ENCODE results near the gene RIPOR3. TPM values are rescaled to one million over a fixed set of nuclear protein-coding genes. Genes with fewer than 3 reads are reported as not detected.
A peak's percentile ranks its signal among the peaks of the same experiment; 100 is the strongest.

RIPOR3 gene
- total RNA-seq, 4 donors from 2014 or later: 8.2 to 51.2 (median 20.5) TPM

DNA sequence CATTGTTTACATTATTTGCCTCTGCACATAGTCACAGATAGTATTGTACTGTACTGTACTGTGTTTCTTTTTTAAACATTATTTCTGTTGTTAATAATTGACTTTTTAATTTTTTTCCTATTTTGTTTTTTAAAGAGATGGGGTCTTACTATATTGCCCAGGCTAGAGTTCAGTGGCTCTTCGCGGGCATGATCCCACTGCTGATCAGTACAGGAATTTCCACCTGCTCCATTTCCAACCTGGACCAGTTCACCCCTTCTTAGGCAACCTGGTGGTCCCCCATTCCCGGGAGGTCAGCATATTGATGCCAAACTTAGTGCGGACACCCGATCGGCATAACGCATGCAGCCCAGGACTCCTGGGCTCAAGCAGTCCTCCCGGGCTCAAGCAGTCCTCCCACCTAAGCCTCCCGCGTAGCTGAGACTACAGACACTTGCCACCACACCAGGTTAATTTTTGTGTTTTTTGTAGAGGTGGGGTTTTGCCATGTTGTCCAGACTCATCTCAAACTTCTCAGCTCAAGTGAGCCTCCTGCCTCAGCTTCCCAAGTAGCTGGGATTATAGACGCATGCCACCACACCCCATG, 133.7 kb downstream of the RIPOR3 start:
- no peaks in the 10 kb centered on the region for H3K9me3 ChIP-seq
- H3K27ac ChIP-seq: no peak overlapping the region
- DNase-seq: no peak
- no peaks in the 10 kb centered on the region for H3K27me3 ChIP-seq
- H3K36me3 ChIP-seq: peaks cover 0 to 12% (median 0%) of the 10 kb centered on the region in 3 donors
- TF ChIP-seq, protein P1, sequence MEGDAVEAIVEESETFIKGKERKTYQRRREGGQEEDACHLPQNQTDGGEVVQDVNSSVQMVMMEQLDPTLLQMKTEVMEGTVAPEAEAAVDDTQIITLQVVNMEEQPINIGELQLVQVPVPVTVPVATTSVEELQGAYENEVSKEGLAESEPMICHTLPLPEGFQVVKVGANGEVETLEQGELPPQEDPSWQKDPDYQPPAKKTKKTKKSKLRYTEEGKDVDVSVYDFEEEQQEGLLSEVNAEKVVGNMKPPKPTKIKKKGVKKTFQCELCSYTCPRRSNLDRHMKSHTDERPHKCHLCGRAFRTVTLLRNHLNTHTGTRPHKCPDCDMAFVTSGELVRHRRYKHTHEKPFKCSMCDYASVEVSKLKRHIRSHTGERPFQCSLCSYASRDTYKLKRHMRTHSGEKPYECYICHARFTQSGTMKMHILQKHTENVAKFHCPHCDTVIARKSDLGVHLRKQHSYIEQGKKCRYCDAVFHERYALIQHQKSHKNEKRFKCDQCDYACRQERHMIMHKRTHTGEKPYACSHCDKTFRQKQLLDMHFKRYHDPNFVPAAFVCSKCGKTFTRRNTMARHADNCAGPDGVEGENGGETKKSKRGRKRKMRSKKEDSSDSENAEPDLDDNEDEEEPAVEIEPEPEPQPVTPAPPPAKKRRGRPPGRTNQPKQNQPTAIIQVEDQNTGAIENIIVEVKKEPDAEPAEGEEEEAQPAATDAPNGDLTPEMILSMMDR (IDR thresholded peaks at IDR 0.05): no peak
- no peak for TF ChIP-seq POLR2A (IDR thresholded peaks at IDR 0.05)
- no peak overlapping the region for H3K4me3 ChIP-seq
- peaks cover 0 to 3% (median 0%) of the 10 kb centered on the region in 4 donors for H3K4me1 ChIP-seq

GRCh38 chr20:50555662-50556061, 135.7 kb downstream of the RIPOR3 start:
- Histone ChIP-seq H3K9me3 (no peaks in the 10 kb centered on the region), H3K36me3 (no peaks in the 10 kb centered on the region), H3K4me3 (no peak overlapping the region), H3K27me3 (no peaks in the 10 kb centered on the region), H3K4me1 (peaks cover 0 to 3% (median 0%) of the 10 kb centered on the region in 4 donors), H3K27ac (no peak overlapping the region)
- no peak for DNase-seq
- TF ChIP-seq, protein P1 (IDR thresholded peaks at IDR 0.05): no peak

DNA sequence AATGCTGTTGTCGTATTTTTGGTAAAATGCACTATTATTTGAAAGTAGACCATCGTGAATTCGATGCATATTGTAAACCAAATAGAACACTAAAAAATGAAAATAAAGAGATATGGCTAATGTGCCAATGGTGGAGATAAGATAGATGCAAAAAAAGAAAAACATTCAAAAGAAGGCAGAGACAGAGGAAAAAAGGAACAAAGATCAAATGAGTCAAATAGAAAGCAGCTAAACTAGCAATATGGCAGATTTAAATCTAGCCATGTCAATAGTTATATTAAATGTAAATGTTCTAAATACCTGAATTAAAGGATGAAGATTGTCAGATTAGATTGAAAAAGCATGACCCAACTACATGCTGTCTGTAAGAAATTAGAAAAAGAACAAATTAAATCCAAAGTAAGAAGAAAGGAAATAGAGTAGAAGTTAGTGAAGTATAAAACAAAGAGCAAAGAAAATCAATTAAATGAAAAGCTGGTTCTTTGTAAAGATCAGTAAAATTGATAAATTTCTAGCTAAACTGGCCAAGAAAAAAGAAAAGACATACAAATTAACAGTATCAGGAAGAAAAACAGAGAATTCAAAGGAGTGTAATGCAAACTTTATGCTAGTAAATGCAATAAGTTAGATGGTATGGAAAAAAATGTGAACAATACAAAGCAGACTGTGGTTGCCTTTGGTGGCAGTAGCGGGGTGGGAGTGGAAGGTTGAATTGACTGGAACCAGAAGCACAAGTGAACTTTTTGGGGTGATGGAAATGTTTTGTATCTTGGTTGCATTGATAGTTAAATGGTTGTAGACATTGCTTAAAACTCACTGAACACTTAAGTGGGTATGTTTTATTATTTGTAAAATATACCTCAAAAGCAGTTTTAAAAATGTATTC, 136.4 kb downstream of the RIPOR3 start:
- H3K4me3 ChIP-seq: no peak overlapping the region
- peaks cover 0 to 10% (median 0%) of the 10 kb centered on the region in 4 donors for H3K4me1 ChIP-seq
- DNase-seq: no peak
- no peaks in the 10 kb centered on the region for H3K27me3 ChIP-seq
- H3K27ac ChIP-seq: no peak overlapping the region
- H3K9me3 ChIP-seq: no peaks in the 10 kb centered on the region
- TF ChIP-seq, protein P1 (IDR thresholded peaks at IDR 0.05): no peak
- no peak for TF ChIP-seq POLR2A (IDR thresholded peaks at IDR 0.05)
- no peaks in the 10 kb centered on the region for H3K36me3 ChIP-seq

DNA sequence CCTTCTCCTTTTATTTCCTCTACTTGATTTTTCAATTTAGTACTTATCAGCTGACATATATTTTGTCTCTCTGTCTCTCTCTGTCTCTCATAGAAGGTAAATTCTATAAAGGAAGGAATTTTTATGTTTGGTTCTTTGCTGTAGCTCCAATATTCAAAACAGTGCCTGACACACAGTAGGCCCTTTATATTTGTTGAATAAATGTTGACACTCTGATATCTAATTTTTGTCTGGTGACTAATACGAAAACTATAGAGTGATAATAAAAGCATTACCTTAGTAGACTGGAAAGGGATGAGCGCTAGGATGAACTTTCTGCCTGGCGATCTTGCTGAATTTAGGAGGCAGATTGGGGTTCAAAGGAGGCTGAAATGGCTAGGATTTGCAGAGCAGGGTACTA, 138.4 kb downstream of the RIPOR3 start:
- no peak for TF ChIP-seq POLR2A (IDR thresholded peaks at IDR 0.05)
- TF ChIP-seq, protein P1 (IDR thresholded peaks at IDR 0.05): no peak
- no peaks in the 10 kb centered on the region for H3K27me3 ChIP-seq
- H3K9me3 ChIP-seq: no peaks in the 10 kb centered on the region
- H3K4me3 ChIP-seq: no peak overlapping the region
- peaks cover 0 to 10% (median 3%) of the 10 kb centered on the region in 4 donors for H3K4me1 ChIP-seq
- no peak overlapping the region for H3K27ac ChIP-seq
- no peaks in the 10 kb centered on the region for H3K36me3 ChIP-seq
- no peak for DNase-seq

GRCh38 chr20:50551288-50551687, 140.1 kb downstream of the RIPOR3 start:
- Histone ChIP-seq H3K27me3 (no peaks in the 10 kb centered on the region), H3K36me3 (no peaks in the 10 kb centered on the region), H3K9me3 (no peaks in the 10 kb centered on the region), H3K4me1 (peaks cover 0 to 21% (median 5%) of the 10 kb centered on the region in 4 donors), H3K27ac (peak overlapping the region in 1 of 4 donors; percentile 8), H3K4me3 (no peak overlapping the region)
- TF ChIP-seq, protein P1 (IDR thresholded peaks at IDR 0.05): no peak
- TF ChIP-seq POLR2A (IDR thresholded peaks at IDR 0.05): no peak
- DNase-seq: no peak
